Measurements from ENCODE around the gene DIP2C.

Gene DIP2C

GRCh38 chr10:675532-675931 is 13.9 kb downstream of the DIP2C start:
- DNase-seq (ENCODE audit: low spot score), result no peak

GRCh38 chr10:673492-673891 is 16.0 kb downstream of the DIP2C start:
- no peak for DNase-seq (ENCODE audit: low spot score)

- DNase-seq (ENCODE audit: low spot score), result no peak
Measured at GRCh38 chr10:672992-673391, 16.5 kb downstream of the DIP2C start.

GRCh38 chr10:672203-672602 is 17.3 kb downstream of the DIP2C start:
- DNase-seq (ENCODE audit: low spot score), result no peak

GRCh38 chr10:670990-671389 is 18.5 kb downstream of the DIP2C start:
- no peak for DNase-seq (ENCODE audit: low spot score)

- no peak for DNase-seq (ENCODE audit: low spot score)
Measured at GRCh38 chr10:670038-670437, 19.4 kb downstream of the DIP2C start.

- no peak for DNase-seq (ENCODE audit: low spot score)
Measured at GRCh38 chr10:668786-669485, 20.5 kb downstream of the DIP2C start.

- no peak for DNase-seq (ENCODE audit: low spot score)
Measured at GRCh38 chr10:667602-668143, 21.8 kb downstream of the DIP2C start.

- DNase-seq (ENCODE audit: low spot score), result no peak
Measured at GRCh38 chr10:667096-667495, 22.4 kb downstream of the DIP2C start.

- DNase-seq (ENCODE audit: low spot score), result no peak
Measured at GRCh38 chr10:666237-667012, 23.0 kb downstream of the DIP2C start.

GRCh38 chr10:665579-666091 is 23.8 kb downstream of the DIP2C start:
- no peak for DNase-seq (ENCODE audit: low spot score)

- DNase-seq (ENCODE audit: low spot score), result no peak
Measured at GRCh38 chr10:664893-665292, 24.6 kb downstream of the DIP2C start.

GRCh38 chr10:664301-664700 is 25.2 kb downstream of the DIP2C start:
- no peak for DNase-seq (ENCODE audit: low spot score)

- DNase-seq (ENCODE audit: low spot score), result no peak
Measured at GRCh38 chr10:663831-664251, 25.6 kb downstream of the DIP2C start.

GRCh38 chr10:663466-663751 is 26.1 kb downstream of the DIP2C start:
- DNase-seq (ENCODE audit: low spot score), result no peak

GRCh38 chr10:662686-663465 is 26.6 kb downstream of the DIP2C start:
- no peak for DNase-seq (ENCODE audit: low spot score)

- DNase-seq (ENCODE audit: low spot score), result no peak
Measured at GRCh38 chr10:662223-662605, 27.3 kb downstream of the DIP2C start.

GRCh38 chr10:661597-662222 is 27.8 kb downstream of the DIP2C start:
- no peak for DNase-seq (ENCODE audit: low spot score)

GRCh38 chr10:660970-661596 is 28.4 kb downstream of the DIP2C start:
- DNase-seq (ENCODE audit: low spot score), result no peak

GRCh38 chr10:660413-660969 is 29.0 kb downstream of the DIP2C start:
- no peak for DNase-seq (ENCODE audit: low spot score)

- DNase-seq (ENCODE audit: low spot score), result no peak
Measured at GRCh38 chr10:659688-660141, 29.8 kb downstream of the DIP2C start.
